Panc1 (cell line): ENCODE data around the gene SYF2. TPM values are rescaled to one million over a fixed set of nuclear protein-coding genes. Genes with fewer than 3 reads are reported as not detected.

ENCODE experiments used
- ATAC-seq: fragments of 200-7000 bp; cut with Tn5 transposase; 2 replicates; pipeline ENCODE4 v1.9.1; 2020; ENCODE audit warnings: mild to moderate bottlenecking, moderate library complexity
- BruUV-seq: library from RNA; stranded (reverse); fragments of 400-500 nt; replicated peaks from 2 replicates; lab custom pipeline; 2021; lab: Mats Ljungman, UMichigan
- CTCF ChIA-PET: fragments of 300-600 bp; sonication (Branson Sonifier 250); formaldehyde crosslinking; loops from one replicate; lab custom pipeline; 2022; ENCODE audit warnings: antibody characterized with exemption; lab: Charles Lee
- POLR2A ChIA-PET: fragments of 300-600 bp; sonication (Branson Sonifier 250); formaldehyde crosslinking; loops from one replicate; lab custom pipeline; 2022; ENCODE audit warnings: antibody characterized with exemption; lab: Charles Lee
- DNase-seq: peaks from one replicate; pipeline ENCODE4 v3.0.0-alpha.2; 2010; ENCODE audit warnings: low read depth, low spot score
- H3K27ac ChIP-seq: 2 replicates; pipeline ENCODE4 v1.5.1; 2011; ENCODE audit warnings: mild to moderate bottlenecking, low read length, inconsistent platforms
- H3K27me3 ChIP-seq: fragments of 200-500 bp; sonication (Bioruptor generic); 2 replicates; pipeline ENCODE4 v1.6.0; 2014; ENCODE audit warnings: low read length, inconsistent platforms; ENCODE audit not compliant: control insufficient read depth, insufficient read depth
- H3K36me3 ChIP-seq: fragments of 200-500 bp; sonication (Bioruptor generic); 2 replicates; pipeline ENCODE4 v1.5.1; 2014; ENCODE audit warnings: inconsistent platforms, mild to moderate bottlenecking, low read length, moderate library complexity; ENCODE audit not compliant: control insufficient read depth, insufficient read depth
- H3K4me1 ChIP-seq: 2 replicates; pipeline ENCODE4 v1.5.1; 2011; ENCODE audit warnings: inconsistent platforms, mild to moderate bottlenecking, low read length, moderate library complexity; ENCODE audit not compliant: control insufficient read depth, insufficient read depth
- H3K4me3 ChIP-seq, 2 experiments: 2 replicates each; pipeline ENCODE4 v1.5.1; 2011 to 2012; ENCODE audit warnings: low read depth in 2 of 2, low read length in 2 of 2, mild to moderate bottlenecking in 2 of 2, inconsistent platforms in 1 of 2, moderate library complexity in 1 of 2
- H3K9me3 ChIP-seq: fragments of 200-500 bp; sonication (Bioruptor generic); 2 replicates; pipeline ENCODE4 v1.5.1; 2014; ENCODE audit warnings: low read depth, mild to moderate bottlenecking, inconsistent platforms, low read length, moderate library complexity; ENCODE audit not compliant: control insufficient read depth, insufficient read depth
- POLR2AphosphoS5 ChIP-seq: IDR thresholded peaks from 2 replicates; pipeline ENCODE4 v1.6.1; 2012; ENCODE audit warnings: mild to moderate bottlenecking, low read depth, low read length, moderate library complexity
- SIN3A ChIP-seq: IDR thresholded peaks from 2 replicates; pipeline ENCODE4 v1.6.1; 2012; ENCODE audit warnings: low read depth, mild to moderate bottlenecking, low read length, moderate library complexity, borderline replicate concordance; ENCODE audit not compliant: insufficient read depth
- TCF7L2 ChIP-seq: IDR thresholded peaks from 2 replicates; pipeline ENCODE4 v1.6.1; 2011; ENCODE audit warnings: mild to moderate bottlenecking, low read depth, low read length, inconsistent platforms
- in situ Hi-C: cut with HindIII; loops from 2 replicates; pipeline ENCODE4 v1.10.0; 2016; ENCODE audit warnings: low sequenced_read_pairs, low pct_unique_long_range_greater_than_20kb
- intact Hi-C: fragments of 100-400 bp; cut with micrococcal nuclease; formaldehyde crosslinking; loops from one replicate; pipeline ENCODE4 v1.10.0; 2022; ENCODE audit not compliant: unreplicated experiment
- total RNA-seq: library from RNA; stranded (reverse); gene quantifications from one replicate; pipeline ENCODE4 v1.2.1, GENCODE V29; 2021; ENCODE audit not compliant: unreplicated experiment
- TF ChIP-seq, protein P1 (sequence below), 2 experiments: IDR thresholded peaks; 2 replicates each; pipeline ENCODE4 v1.6.1; 2011 to 2012; ENCODE audit warnings: low read depth in 2 of 2, control low read depth in 1 of 2, low read length in 1 of 2, mild to moderate bottlenecking in 1 of 2, moderate library complexity in 1 of 2; ENCODE audit not compliant: insufficient read depth in 1 of 2
- TF ChIP-seq, protein P2 (sequence below): fragments of 450-650 bp; IDR thresholded peaks from 2 replicates; pipeline ENCODE4 v1.5.1; 2017; ENCODE audit warnings: mild to moderate bottlenecking

The SYF2 gene
- total RNA-seq, 1 experiment from 2014 or later, result 28.9 TPM

DNA sequence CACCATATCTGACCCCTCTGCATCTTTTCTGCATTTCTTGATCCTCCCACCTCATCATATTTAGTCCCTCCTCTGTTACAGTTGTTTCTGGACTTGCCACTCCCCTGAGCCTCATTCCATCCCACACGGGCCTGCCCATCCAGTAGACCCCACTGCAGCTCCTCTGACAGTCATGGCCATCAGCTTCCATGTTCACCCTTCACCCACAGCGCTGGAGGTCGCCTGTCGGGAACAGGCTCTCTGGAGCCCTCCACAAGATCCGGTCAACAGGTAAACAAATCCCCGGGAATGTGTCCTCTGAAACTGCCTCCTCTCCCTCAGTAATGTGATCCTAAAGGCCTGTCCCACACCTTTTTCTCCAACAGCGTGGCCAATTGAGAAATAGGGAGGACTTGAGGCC is 31.3 kb downstream of the SYF2 start:
- no peak overlapping the region for H3K27ac ChIP-seq
- no peak overlapping the region for H3K4me3 ChIP-seq
- TF ChIP-seq POLR2AphosphoS5 (no peak), TCF7L2 (no peak)
- TF ChIP-seq, protein P1, sequence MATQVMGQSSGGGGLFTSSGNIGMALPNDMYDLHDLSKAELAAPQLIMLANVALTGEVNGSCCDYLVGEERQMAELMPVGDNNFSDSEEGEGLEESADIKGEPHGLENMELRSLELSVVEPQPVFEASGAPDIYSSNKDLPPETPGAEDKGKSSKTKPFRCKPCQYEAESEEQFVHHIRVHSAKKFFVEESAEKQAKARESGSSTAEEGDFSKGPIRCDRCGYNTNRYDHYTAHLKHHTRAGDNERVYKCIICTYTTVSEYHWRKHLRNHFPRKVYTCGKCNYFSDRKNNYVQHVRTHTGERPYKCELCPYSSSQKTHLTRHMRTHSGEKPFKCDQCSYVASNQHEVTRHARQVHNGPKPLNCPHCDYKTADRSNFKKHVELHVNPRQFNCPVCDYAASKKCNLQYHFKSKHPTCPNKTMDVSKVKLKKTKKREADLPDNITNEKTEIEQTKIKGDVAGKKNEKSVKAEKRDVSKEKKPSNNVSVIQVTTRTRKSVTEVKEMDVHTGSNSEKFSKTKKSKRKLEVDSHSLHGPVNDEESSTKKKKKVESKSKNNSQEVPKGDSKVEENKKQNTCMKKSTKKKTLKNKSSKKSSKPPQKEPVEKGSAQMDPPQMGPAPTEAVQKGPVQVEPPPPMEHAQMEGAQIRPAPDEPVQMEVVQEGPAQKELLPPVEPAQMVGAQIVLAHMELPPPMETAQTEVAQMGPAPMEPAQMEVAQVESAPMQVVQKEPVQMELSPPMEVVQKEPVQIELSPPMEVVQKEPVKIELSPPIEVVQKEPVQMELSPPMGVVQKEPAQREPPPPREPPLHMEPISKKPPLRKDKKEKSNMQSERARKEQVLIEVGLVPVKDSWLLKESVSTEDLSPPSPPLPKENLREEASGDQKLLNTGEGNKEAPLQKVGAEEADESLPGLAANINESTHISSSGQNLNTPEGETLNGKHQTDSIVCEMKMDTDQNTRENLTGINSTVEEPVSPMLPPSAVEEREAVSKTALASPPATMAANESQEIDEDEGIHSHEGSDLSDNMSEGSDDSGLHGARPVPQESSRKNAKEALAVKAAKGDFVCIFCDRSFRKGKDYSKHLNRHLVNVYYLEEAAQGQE (IDR thresholded peaks at IDR 0.05; ENCODE audit: insufficient read depth in 1 of 2, low read depth in 2 of 2, low read length in 1 of 2), result no peak
- in situ Hi-C loops, result no loop called here
- H3K27me3 ChIP-seq, result no peaks in the 10 kb centered on the region
- ChIA-PET CTCF (no interaction called here), POLR2A (interaction anchor here (0.5 kb wide), 1 partner anchor 85 kb away, joined by 5 read pairs; no protein-coding TSS in a partner anchor)
- DNase-seq (no peak), ATAC-seq (no peak)
- no peaks in the 10 kb centered on the region for H3K36me3 ChIP-seq
- no peaks in the 10 kb centered on the region for H3K4me1 ChIP-seq
- intact Hi-C loops, result loop anchor here (5.0 to 10.0 kb wide), 2 partner anchors 86 to 164 kb away; no protein-coding TSS in a partner anchor
- BruUV-seq, result no TSS peak
- no peaks in the 10 kb centered on the region for H3K9me3 ChIP-seq

DNA sequence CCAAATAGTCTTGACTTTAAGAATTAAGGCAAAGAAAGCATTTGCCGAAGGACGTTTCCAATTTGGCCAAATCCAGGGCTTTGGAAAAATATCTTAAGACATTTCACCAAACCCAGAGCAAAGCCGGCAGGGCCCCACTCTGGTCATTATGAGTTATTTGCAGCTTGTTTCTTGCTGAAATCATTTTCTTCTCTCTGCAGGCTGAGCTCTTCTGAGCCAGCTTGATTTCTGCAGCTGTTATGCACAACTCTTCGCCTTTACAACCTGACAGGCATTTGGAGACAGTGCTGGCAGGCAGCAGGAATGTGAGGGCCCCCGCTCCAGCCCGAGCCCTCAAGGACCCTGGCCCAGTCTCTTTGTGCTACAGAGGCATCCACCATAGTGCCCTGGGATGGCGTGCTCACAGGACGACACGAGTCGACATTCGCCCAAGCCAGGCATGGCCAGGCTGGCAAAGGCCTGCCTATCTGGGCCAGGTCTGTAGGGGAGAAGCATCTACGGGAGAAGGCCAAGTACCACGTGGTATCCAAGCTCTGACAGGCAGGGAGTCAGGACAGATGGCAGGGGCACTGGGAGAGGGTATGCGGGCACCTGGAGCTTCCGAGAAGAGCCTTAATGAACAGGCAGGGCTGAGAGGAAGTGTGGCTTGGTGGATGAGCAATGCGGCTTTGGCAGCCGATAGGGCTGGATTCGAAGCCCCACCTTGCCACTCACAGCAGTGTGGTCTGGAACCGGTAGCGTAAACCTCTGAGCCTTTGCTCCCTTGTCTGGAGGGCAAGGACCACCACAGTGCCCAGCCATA is 32.3 kb downstream of the SYF2 start:
- no peaks in the 10 kb centered on the region; the same call in 1 of the 2 replicates for H3K4me1 ChIP-seq
- no peak for ATAC-seq
- CTCF ChIA-PET, result no interaction called here

More for the DNA sequence above, 32.3 kb downstream of the SYF2 start:
- no TSS peak for BruUV-seq
- no peak overlapping the region for H3K4me3 ChIP-seq
- H3K27ac ChIP-seq, result no peak overlapping the region
- TF ChIP-seq, protein P1 (IDR thresholded peaks at IDR 0.05; ENCODE audit: insufficient read depth in 1 of 2, low read depth in 2 of 2, low read length in 1 of 2), result no peak
- TF ChIP-seq SIN3A (no peak), POLR2AphosphoS5 (no peak), TCF7L2 (no peak)
- TF ChIP-seq, protein P2, sequence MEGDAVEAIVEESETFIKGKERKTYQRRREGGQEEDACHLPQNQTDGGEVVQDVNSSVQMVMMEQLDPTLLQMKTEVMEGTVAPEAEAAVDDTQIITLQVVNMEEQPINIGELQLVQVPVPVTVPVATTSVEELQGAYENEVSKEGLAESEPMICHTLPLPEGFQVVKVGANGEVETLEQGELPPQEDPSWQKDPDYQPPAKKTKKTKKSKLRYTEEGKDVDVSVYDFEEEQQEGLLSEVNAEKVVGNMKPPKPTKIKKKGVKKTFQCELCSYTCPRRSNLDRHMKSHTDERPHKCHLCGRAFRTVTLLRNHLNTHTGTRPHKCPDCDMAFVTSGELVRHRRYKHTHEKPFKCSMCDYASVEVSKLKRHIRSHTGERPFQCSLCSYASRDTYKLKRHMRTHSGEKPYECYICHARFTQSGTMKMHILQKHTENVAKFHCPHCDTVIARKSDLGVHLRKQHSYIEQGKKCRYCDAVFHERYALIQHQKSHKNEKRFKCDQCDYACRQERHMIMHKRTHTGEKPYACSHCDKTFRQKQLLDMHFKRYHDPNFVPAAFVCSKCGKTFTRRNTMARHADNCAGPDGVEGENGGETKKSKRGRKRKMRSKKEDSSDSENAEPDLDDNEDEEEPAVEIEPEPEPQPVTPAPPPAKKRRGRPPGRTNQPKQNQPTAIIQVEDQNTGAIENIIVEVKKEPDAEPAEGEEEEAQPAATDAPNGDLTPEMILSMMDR, result no peak
- intact Hi-C loops (loop anchor here (5.0 to 10.0 kb wide), 2 partner anchors 85 to 163 kb away; no protein-coding TSS in a partner anchor), in situ Hi-C loops (no loop called here)
- no peaks in the 10 kb centered on the region for H3K36me3 ChIP-seq
- H3K27me3 ChIP-seq, result no peaks in the 10 kb centered on the region
- H3K9me3 ChIP-seq, result no peaks in the 10 kb centered on the region
- POLR2A ChIA-PET, result no interaction called here
- no peak for DNase-seq
